Measurements from ENCODE around the gene GNL3L. TPM values are rescaled to one million over a fixed set of nuclear protein-coding genes. Genes with fewer than 3 reads are reported as not detected.
"Not testable (repeated sequence)": the region's sequence is repeated elsewhere in the genome, so short reads cannot be mapped to it uniquely, and the experiment has no call there.

GNL3L gene
- total and polyA plus RNA-seq, 2 experiments from 2014 or later, result 9.2 to 30.3 TPM

GRCh38 chrX:54570332-54570731 is 40.3 kb downstream of the GNL3L start:
- Histone ChIP-seq H3K4me2 (ENCODE audit: unreplicated experiment) (no peak overlapping the region), H3K27ac (no peak overlapping the region), H2AFZ (no peak overlapping the region), H3K9ac (no peak overlapping the region), H3K4me3 (no peak overlapping the region), H3K4me1 (ENCODE audit: insufficient read depth) (no peaks in the 10 kb centered on the region), H4K20me1 (ENCODE audit: insufficient read depth) (no peaks in the 10 kb centered on the region), H3K27me3 (replicated peaks; ENCODE audit: insufficient read depth) (no peaks in the 10 kb centered on the region), H3K79me2 (ENCODE audit: insufficient read depth) (no peaks in the 10 kb centered on the region), H3K9me3 (ENCODE audit: low read depth) (no peaks in the 10 kb centered on the region), H3F3A (ENCODE audit: insufficient read depth) (no peaks in the 10 kb centered on the region), H3K36me3 (ENCODE audit: low read depth) (no peaks in the 10 kb centered on the region), H3K9me2 (ENCODE audit: insufficient read depth) (no peaks in the 10 kb centered on the region)
- TF ChIP-seq EZH2phosphoT487 (IDR thresholded peaks at IDR 0.05; ENCODE audit: insufficient read depth, low read depth) (no peak), EZH2 (IDR thresholded peaks at IDR 0.05; ENCODE audit: insufficient read depth, poor library complexity, severe bottlenecking) (no peak)
- DNase-seq, result no peak
- in situ Hi-C loops (cut with MboI), result no loop called here

GRCh38 chrX:54572641-54573040 is 42.6 kb downstream of the GNL3L start:
- H3K4me2 ChIP-seq (ENCODE audit: unreplicated experiment); H3K9me3 ChIP-seq (ENCODE audit: low read depth); H4K20me1 ChIP-seq (ENCODE audit: insufficient read depth); H3K27ac ChIP-seq; H3K36me3 ChIP-seq (ENCODE audit: low read depth); H3K4me1 ChIP-seq (ENCODE audit: insufficient read depth); H3K79me2 ChIP-seq (ENCODE audit: insufficient read depth); H3K27me3 ChIP-seq (replicated peaks; ENCODE audit: insufficient read depth); H2AFZ ChIP-seq; H3K9me2 ChIP-seq (ENCODE audit: insufficient read depth); H3K9ac ChIP-seq; H3F3A ChIP-seq (ENCODE audit: insufficient read depth); H3K4me3 ChIP-seq; in situ Hi-C loops (cut with MboI); DNase-seq: not testable (repeated sequence)
- 97% methylated on average over 23 of the region's 31 CpGs; no CpG with 5 or more reads in 1 of the 2 experiments for WGBS, 2 experiments (ENCODE audit: low coverage in 1 of 2, low lambda C conversion rate in 2 of 2, missing lambda C conversion rate in 2 of 2)

- Histone ChIP-seq H2AFZ (no peak overlapping the region), H4K20me1 (ENCODE audit: insufficient read depth) (no peaks in the 10 kb centered on the region), H3K9me2 (ENCODE audit: insufficient read depth) (no peaks in the 10 kb centered on the region), H3F3A (ENCODE audit: insufficient read depth) (no peaks in the 10 kb centered on the region), H3K4me3 (no peak overlapping the region), H3K9me3 (ENCODE audit: low read depth) (no peaks in the 10 kb centered on the region), H3K9ac (no peak overlapping the region), H3K4me2 (ENCODE audit: unreplicated experiment) (no peak overlapping the region), H3K4me1 (ENCODE audit: insufficient read depth) (no peaks in the 10 kb centered on the region), H3K27ac (no peak overlapping the region), H3K36me3 (ENCODE audit: low read depth) (no peaks in the 10 kb centered on the region), H3K79me2 (ENCODE audit: insufficient read depth) (no peaks in the 10 kb centered on the region), H3K27me3 (replicated peaks; ENCODE audit: insufficient read depth) (no peaks in the 10 kb centered on the region)
- 67 to 78% methylated on average over 2 of the region's 2 CpGs for WGBS, 2 experiments (ENCODE audit: low coverage in 1 of 2, low lambda C conversion rate in 2 of 2, missing lambda C conversion rate in 2 of 2)
- in situ Hi-C loops (cut with MboI), result no loop called here
- no peak for DNase-seq
- TF ChIP-seq EZH2 (IDR thresholded peaks at IDR 0.05; ENCODE audit: insufficient read depth, poor library complexity, severe bottlenecking), result no peak
These were observed 67.7 kb downstream of the GNL3L start for GRCh38 chrX:54597728-54598127.

DNA sequence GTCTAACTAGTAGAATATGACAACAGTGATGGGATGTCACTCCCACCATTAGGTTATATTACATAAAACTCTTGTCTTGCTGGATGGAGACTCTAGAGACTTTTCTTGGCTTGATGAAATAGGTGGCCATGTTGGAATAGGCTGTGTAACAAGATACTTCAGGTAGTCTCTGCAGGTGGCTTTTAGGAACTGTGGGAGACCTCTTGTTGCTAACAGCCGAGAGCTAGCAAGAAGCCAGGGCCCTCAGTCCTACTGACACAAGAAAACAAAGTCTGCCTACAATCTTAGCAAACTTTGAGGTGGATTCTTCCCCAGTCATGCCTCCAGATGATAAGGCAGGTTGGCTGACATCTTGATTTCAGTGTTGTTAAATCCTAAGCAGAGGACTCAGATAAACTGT is 72.5 kb downstream of the GNL3L start:
- TF ChIP-seq EZH2phosphoT487 (IDR thresholded peaks at IDR 0.05; ENCODE audit: insufficient read depth, low read depth) (no peak), EZH2 (IDR thresholded peaks at IDR 0.05; ENCODE audit: insufficient read depth, poor library complexity, severe bottlenecking) (no peak)
- Histone ChIP-seq H3K36me3 (ENCODE audit: low read depth) (no peaks in the 10 kb centered on the region), H3K27ac (no peak overlapping the region), H3K9ac (no peak overlapping the region), H3K4me2 (ENCODE audit: unreplicated experiment) (no peak overlapping the region), H4K20me1 (ENCODE audit: insufficient read depth) (no peaks in the 10 kb centered on the region), H3F3A (ENCODE audit: insufficient read depth) (no peaks in the 10 kb centered on the region), H3K9me3 (ENCODE audit: low read depth) (no peaks in the 10 kb centered on the region), H3K9me2 (ENCODE audit: insufficient read depth) (no peaks in the 10 kb centered on the region), H3K27me3 (replicated peaks; ENCODE audit: insufficient read depth) (no peaks in the 10 kb centered on the region), H3K79me2 (ENCODE audit: insufficient read depth) (no peaks in the 10 kb centered on the region), H3K4me3 (no peak overlapping the region), H3K4me1 (ENCODE audit: insufficient read depth) (no peaks in the 10 kb centered on the region), H2AFZ (no peak overlapping the region)
- WGBS, 2 experiments (ENCODE audit: low coverage in 1 of 2, low lambda C conversion rate in 2 of 2, missing lambda C conversion rate in 2 of 2), result 90 to 100% methylated on average over 1 of the region's 1 CpG
- in situ Hi-C loops (cut with MboI), result no loop called here
- DNase-seq, result no peak

Other genes starting within 250 kb of the GNL3L start
- gene WNK3, start 172.2 kb upstream of the GNL3L start, total RNA-seq (2014; rRNA removed; shearing (Covaris generic)), result 0.43 and 0.63 TPM in 2 replicates
- gene WNK3, start 172.2 kb upstream of the GNL3L start, polyA plus RNA-seq (2016; fragmentation: Nextera tagmentation; extraction: Ambion mirVana), result 0.29 and 0.39 TPM in 2 replicates
- 19.6 and 22.1 TPM in 2 replicates for gene TSR2, start 89.8 kb upstream of the GNL3L start, total RNA-seq (2014; rRNA removed; shearing (Covaris generic))
- 42.4 TPM in 2 replicates for gene TSR2, start 89.8 kb upstream of the GNL3L start, polyA plus RNA-seq (2016; fragmentation: Nextera tagmentation; extraction: Ambion mirVana)
- 8.6 and 9.1 TPM in 2 replicates for gene FGD1, start 34.0 kb upstream of the GNL3L start, total RNA-seq (2014; rRNA removed; shearing (Covaris generic))
- 5.4 and 6.0 TPM in 2 replicates for gene FGD1, start 34.0 kb upstream of the GNL3L start, polyA plus RNA-seq (2016; fragmentation: Nextera tagmentation; extraction: Ambion mirVana)

Data from GM23248 (cell line).